Omental fat pad (tissue), 4 donors: Measurements from ENCODE around the gene ZNF324B. TPM values are rescaled to one million over a fixed set of nuclear protein-coding genes. Genes with fewer than 3 reads are reported as not detected.

Experiments
- ATAC-seq: fragments of 150-250 bp; one replicate; pipeline ENCODE4 v1.9.1; 2016; ENCODE audit warnings: mild to moderate bottlenecking, moderate library complexity; ENCODE audit not compliant: low FRiP score
- DNase-seq: peaks from one replicate; pipeline ENCODE4 v3.0.0-alpha.2; 2019; ENCODE audit warnings: low spot score
- CTCF ChIP-seq, 3 donors: fragments of 450-650 bp; IDR thresholded peaks; one replicate each; pipeline ENCODE4 v1.5.1; 2016 to 2017; ENCODE audit warnings: antibody characterized with exemption in 3 of 3, mild to moderate bottlenecking in 3 of 3, moderate library complexity in 2 of 3
- total RNA-seq, 4 donors: library from RNA; depleted of rRNA; stranded (reverse); fragments of >200 nt; gene quantifications; one replicate each; pipeline ENCODE4 v1.1.0, GENCODE V29; 2016

The ZNF324B gene
- total RNA-seq, 4 donors from 2014 or later: 3.8 to 8.5 (median 6.0) TPM

GRCh38 chr19:58471736-58472135 is 20.3 kb downstream of the ZNF324B start:
- TF ChIP-seq CTCF (IDR thresholded peaks at IDR 0.05): no peak
- DNase-seq (no peak), ATAC-seq (no peak)

GRCh38 chr19:58473775-58474174 is 22.4 kb downstream of the ZNF324B start:
- TF ChIP-seq CTCF (IDR thresholded peaks at IDR 0.05): no peak
- ATAC-seq: no peak
- no peak for DNase-seq

DNA sequence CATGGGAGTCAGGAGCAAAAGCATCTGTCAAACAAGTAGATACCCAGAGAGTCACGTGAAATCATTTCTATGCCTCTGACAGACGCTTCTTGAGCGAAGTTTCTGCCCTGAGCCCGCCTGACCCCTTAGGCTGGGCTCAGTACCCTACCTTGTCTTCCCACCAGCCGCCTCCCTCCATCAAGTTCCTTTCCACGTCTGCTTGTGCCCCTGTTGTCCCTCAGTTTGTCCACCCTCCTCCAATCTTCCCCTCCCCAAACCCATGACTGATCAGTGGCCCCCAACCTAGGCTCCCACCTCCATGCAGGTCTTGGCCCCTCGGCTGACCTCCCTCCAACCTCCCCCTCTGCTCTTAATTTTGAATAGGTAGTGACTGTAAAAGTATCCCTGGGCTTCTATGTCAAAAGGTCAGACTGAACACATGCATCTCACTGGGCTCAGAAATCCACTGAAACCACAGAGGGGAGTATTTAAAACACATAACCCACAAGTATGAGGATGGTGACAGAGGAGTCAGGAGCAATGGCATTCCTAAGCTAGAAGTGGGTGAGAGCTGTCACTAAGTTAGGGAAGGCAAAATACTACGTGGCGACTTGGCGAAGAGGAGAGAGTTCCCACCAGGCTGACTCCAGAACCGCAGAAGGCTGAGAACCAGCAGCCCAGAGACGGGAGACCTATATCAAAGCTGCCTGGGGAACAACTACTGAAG is 23.0 kb downstream of the ZNF324B start:
- no peak for TF ChIP-seq CTCF (IDR thresholded peaks at IDR 0.05)
- DNase-seq (no peak), ATAC-seq (no peak)

GRCh38 chr19:58474997-58475713 is 23.7 kb downstream of the ZNF324B start:
- ATAC-seq: peak; percentile 0
- TF ChIP-seq CTCF (IDR thresholded peaks at IDR 0.05): no peak
- DNase-seq: no peak

DNA sequence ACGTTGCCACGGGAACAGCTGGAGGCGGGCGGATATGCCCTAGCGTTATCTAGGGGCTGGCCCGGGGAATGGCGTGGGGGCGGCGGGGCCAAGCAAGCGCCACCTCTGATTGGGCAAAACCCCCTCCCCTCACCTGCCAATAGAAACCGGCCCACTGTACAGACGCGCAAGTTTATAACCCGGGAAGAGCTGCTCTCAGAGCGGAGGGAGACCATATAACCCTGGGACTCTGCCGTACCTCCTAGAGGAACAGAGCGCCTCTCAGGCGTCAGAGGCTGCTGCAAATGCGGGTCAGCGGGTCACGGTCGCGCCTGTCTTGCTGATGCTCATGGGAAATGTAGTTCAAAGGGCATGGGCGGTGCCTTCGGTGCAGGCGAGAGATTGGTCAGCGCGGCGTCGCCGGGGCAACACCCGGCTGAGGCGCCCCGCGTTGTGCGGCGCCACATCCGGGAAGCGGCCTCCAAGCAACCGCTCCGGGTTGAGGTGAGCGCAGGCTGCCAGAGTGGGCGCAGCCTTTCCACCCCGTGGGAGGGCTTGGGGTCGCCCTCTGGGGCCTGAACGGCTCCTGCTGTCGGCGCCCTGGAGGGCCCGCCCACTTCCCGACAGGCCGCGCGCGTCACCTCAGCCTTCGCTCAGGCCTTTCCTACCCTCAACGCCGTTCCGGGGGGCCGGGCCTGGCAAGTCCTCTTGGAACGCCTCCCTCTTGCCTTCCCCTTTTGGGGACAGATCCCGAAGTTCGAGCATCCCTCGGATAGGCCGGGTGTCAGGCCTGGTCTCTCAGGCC is 24.5 kb downstream of the ZNF324B start, which contains the start of gene ZNF446:
ZNF446 (plus strand) TSS at position 639 of the 784 bp plus-strand sequence. CDS start 867 bp downstream, outside the sequence.
- DNase-seq (peak; percentile 93), ATAC-seq (peak; percentile 94)
- no peak for TF ChIP-seq CTCF (IDR thresholded peaks at IDR 0.05)

- ATAC-seq (no peak), DNase-seq (no peak)
- TF ChIP-seq CTCF (IDR thresholded peaks at IDR 0.05): no peak
These were observed 25.1 kb downstream of the ZNF324B start for GRCh38 chr19:58476498-58477015.
